ENCODE results near the gene NTPCR.
"Not testable (repeated sequence)": the region's sequence is repeated elsewhere in the genome, so short reads cannot be mapped to it uniquely, and the experiment has no call there.

The NTPCR gene

GRCh38 chr1:232986527-232986922, 36.1 kb downstream of the NTPCR start:
- no peak for DNase-seq

GRCh38 chr1:232987046-232987773, 36.8 kb downstream of the NTPCR start:
- DNase-seq = no peak

GRCh38 chr1:232987774-232988140, 37.3 kb downstream of the NTPCR start:
- DNase-seq = no peak

GRCh38 chr1:232988572-232989040, 38.2 kb downstream of the NTPCR start:
- no peak for DNase-seq

- DNase-seq = no peak
Observed at GRCh38 chr1:232990176-232991128, 40.0 kb downstream of the NTPCR start.

GRCh38 chr1:232991238-232991637, 40.8 kb downstream of the NTPCR start:
- no peak for DNase-seq

GRCh38 chr1:232992227-232992626, 41.8 kb downstream of the NTPCR start:
- DNase-seq = no peak

GRCh38 chr1:232993555-232993954, 43.1 kb downstream of the NTPCR start:
- no peak for DNase-seq

GRCh38 chr1:232995189-232995588, 44.8 kb downstream of the NTPCR start:
- DNase-seq = no peak

GRCh38 chr1:232996143-232996542, 45.7 kb downstream of the NTPCR start:
- no peak for DNase-seq

GRCh38 chr1:232998138-232998537, 47.7 kb downstream of the NTPCR start:
- no peak for DNase-seq

- no peak for DNase-seq
Observed at GRCh38 chr1:232998646-232999045, 48.2 kb downstream of the NTPCR start.

GRCh38 chr1:232999956-233000625, 49.7 kb downstream of the NTPCR start:
- DNase-seq = no peak

- not testable (repeated sequence) for DNase-seq
Observed at GRCh38 chr1:233003638-233004037, 53.2 kb downstream of the NTPCR start.

- no peak for DNase-seq
Observed at GRCh38 chr1:233004451-233004850, 54.0 kb downstream of the NTPCR start.

GRCh38 chr1:233005156-233005555, 54.7 kb downstream of the NTPCR start:
- peak; percentile 24 to 41 for DNase-seq

- DNase-seq = no peak
Observed at GRCh38 chr1:233005703-233006102, 55.3 kb downstream of the NTPCR start.

- DNase-seq = no peak
Observed at GRCh38 chr1:233006108-233006507, 55.7 kb downstream of the NTPCR start.

- DNase-seq = no peak
Observed at GRCh38 chr1:233006541-233006973, 56.1 kb downstream of the NTPCR start.

GRCh38 chr1:233010146-233010545, 59.7 kb downstream of the NTPCR start:
- DNase-seq = no peak

- DNase-seq = no peak
Observed at GRCh38 chr1:233012021-233012420, 61.6 kb downstream of the NTPCR start.

GRCh38 chr1:233015965-233016364, 65.6 kb downstream of the NTPCR start:
- DNase-seq = no peak

- DNase-seq = peak in 1 of 2 experiments; percentile 36
Observed at GRCh38 chr1:233016798-233017197, 66.4 kb downstream of the NTPCR start.
